ENCODE data around the gene FSTL1.

The FSTL1 gene

DNA sequence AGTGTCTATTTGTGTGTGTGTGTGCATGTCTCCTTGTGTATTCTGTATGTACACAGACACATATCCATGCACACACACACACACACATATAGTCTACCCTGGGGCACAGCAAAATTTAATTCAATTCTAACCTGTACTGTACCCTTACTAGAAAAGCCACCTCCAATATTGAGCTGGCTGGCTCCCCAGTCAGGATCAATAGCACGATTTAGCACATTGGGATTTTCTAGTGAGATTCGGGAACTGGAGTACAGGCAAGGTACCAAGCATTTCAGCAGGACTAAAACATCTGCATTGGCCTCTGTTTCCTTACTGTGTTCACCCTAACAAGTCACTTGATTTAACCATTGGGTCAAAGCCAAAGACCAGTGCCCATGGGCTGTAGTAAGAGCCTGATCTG is 13.2 kb downstream of the FSTL1 start:
- no peak overlapping the region for H3K4me3 ChIP-seq (ENCODE audit: low read depth, low read length)
- DNase-seq (ENCODE audit: low read depth): no peak
- TF ChIP-seq, protein P1, sequence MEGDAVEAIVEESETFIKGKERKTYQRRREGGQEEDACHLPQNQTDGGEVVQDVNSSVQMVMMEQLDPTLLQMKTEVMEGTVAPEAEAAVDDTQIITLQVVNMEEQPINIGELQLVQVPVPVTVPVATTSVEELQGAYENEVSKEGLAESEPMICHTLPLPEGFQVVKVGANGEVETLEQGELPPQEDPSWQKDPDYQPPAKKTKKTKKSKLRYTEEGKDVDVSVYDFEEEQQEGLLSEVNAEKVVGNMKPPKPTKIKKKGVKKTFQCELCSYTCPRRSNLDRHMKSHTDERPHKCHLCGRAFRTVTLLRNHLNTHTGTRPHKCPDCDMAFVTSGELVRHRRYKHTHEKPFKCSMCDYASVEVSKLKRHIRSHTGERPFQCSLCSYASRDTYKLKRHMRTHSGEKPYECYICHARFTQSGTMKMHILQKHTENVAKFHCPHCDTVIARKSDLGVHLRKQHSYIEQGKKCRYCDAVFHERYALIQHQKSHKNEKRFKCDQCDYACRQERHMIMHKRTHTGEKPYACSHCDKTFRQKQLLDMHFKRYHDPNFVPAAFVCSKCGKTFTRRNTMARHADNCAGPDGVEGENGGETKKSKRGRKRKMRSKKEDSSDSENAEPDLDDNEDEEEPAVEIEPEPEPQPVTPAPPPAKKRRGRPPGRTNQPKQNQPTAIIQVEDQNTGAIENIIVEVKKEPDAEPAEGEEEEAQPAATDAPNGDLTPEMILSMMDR (IDR thresholded peaks at IDR 0.05; ENCODE audit: low read depth, low read length, missing control alignments): no peak

DNA sequence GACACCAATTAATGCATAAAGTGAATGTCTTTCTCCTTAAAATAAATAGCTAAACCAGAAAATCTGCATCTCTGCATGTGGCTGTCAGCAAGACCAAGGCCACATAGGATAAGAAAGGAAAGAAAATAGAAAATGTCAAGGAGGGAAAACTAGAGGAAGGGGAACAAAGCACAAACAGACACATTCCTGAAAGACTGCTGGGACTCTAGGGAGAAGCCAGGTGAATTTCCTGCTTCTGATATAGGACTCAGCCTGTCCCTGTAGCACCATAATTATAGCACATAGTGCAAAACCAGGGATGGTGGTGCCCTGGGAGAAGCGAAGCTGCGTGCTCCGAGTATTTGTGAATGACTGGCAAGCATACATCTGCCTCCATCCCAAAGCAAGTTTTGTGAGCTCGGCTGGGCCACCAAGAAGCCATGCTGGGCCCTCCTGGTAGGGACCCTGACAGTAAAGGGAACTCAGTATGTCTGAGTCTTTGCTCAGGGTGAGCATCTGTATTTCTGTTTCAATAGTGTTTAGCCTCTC is 14.2 kb downstream of the FSTL1 start:
- DNase-seq (ENCODE audit: low read depth): no peak
- H3K4me3 ChIP-seq (ENCODE audit: low read depth, low read length): no peak overlapping the region
- TF ChIP-seq, protein P1 (IDR thresholded peaks at IDR 0.05; ENCODE audit: low read depth, low read length, missing control alignments): no peak

DNA sequence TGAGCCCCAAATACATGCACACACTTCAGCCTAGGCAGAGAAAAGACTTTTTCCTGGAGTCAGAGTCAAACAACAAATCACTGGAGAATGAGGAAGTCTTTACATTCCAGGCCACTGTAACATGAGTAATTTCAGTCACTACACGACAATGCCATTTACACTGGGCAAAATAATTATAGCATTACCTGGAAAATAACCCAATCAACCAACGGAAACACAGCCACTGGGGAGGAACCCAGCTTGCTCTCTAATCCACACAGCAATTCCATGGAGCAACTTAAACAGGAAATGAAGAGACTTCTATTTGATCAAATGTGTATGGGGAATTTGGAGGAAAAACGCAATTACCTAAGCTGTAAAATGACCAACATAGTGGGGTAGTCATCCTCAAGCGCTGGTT is 15.2 kb downstream of the FSTL1 start:
- DNase-seq (ENCODE audit: low read depth): no peak
- no peak overlapping the region for H3K4me3 ChIP-seq (ENCODE audit: low read depth, low read length)
- TF ChIP-seq, protein P1 (IDR thresholded peaks at IDR 0.05; ENCODE audit: low read depth, low read length, missing control alignments): no peak

DNA sequence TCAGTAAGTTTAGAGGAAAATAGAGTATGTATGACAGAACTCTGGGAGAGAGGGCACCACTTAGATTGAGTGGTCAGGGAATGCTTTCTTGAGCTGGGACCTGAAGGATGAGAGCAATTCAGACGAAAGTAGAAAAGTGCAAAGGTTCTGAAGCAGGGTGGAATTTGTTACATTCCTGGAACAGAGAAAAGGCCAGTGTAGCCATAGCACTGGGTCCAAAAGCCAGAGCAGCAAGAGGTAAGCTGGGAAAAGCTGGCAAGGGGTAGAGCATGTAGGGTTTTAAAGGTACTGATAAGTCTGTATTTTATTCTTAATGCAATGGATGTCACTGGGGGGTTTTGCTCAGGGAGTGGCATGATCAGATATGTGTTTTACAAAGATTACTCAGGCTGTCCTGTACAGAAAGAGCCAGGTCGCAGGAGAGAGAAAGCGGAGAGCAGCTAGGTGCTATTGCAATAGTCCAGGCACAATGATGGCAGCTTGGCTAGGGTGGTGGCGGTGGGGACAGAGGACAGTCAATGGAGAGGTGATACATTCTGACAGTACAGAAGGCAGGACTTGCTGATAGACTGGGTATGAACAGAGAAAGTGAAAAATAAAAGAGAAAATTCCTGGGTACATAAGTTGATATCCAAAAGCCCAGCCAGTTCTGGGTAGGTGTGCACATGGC is 17.0 kb downstream of the FSTL1 start:
- TF ChIP-seq, protein P1 (IDR thresholded peaks at IDR 0.05; ENCODE audit: low read depth, low read length, missing control alignments): no peak
- DNase-seq (ENCODE audit: low read depth): no peak
- no peak overlapping the region for H3K4me3 ChIP-seq (ENCODE audit: low read depth, low read length)

DNA sequence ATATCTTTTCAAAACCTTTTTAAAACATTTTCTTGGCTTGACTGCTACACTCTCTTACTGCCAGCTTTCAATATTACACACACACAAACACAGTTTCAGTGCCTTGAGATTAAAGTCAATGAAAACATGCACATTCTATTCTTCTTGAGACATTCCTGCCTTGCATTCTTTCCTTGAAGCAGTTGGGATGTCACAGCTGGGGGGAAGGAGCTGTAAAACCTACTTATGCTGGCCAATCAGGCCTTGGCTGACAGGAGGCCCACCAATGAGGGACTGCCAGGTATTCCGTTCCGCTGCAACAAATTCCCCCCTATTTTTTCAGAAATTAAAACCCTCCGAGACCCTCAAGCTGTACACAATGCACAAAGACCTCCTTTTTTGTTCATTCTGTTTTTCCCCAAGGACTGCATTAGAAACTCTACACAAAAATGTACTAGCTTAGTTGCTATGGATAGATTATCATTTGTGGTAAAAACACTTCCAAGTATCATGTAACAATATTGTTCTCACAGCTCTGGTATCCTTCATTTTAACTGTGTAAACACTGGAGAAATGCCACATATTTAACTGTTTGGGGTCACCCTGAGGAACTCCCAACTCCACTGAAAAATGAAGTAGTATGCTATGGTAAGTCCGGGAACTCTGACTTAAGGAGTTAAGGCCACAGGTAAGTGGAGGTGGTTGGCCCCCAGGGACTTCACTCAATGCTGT is 18.5 kb downstream of the FSTL1 start:
- no peak overlapping the region for H3K4me3 ChIP-seq (ENCODE audit: low read depth, low read length)
- TF ChIP-seq, protein P1 (IDR thresholded peaks at IDR 0.05; ENCODE audit: low read depth, low read length, missing control alignments): no peak
- no peak for DNase-seq (ENCODE audit: low read depth)

DNA sequence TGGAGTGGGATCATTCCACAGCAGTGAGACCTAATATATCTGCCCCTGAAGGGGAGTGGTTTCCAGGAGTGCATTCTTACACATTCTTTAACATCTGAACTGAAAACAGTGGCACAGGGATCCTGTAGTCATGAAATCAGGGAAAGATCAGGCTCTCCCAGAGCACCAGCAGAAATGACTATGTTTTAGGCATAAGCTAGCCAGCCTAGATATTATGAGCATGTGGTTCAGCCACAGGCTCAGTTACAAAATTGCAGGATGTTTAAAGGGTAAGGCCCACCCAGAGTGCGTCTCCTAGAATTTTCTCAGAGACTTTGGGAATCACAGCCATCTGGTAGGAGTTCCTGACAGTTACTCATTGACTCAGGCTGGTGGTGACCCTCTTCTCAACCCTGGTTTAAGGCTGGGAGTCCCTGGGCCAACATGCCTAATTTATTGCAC is 20.9 kb downstream of the FSTL1 start:
- TF ChIP-seq, protein P1 (IDR thresholded peaks at IDR 0.05; ENCODE audit: low read depth, low read length, missing control alignments): no peak
- no peak overlapping the region for H3K4me3 ChIP-seq (ENCODE audit: low read depth, low read length)
- no peak for DNase-seq (ENCODE audit: low read depth)

Data from GM12864 (cell line).